PC-3 (cell line): ENCODE measurements around the gene MAD1L1. TPM values are rescaled to one million over a fixed set of nuclear protein-coding genes. Genes with fewer than 3 reads are reported as not detected.

Source experiments
- ATAC-seq: fragments of 200-7000 bp; cut with Tn5 transposase; 2 replicates; pipeline ENCODE4 v1.9.1; 2020; ENCODE audit warnings: mild to moderate bottlenecking, moderate library complexity
- BruUV-seq: library from RNA; stranded (reverse); fragments of 400-500 nt; replicated peaks from 2 replicates; lab custom pipeline; 2021; lab: Mats Ljungman, UMichigan
- CTCF ChIA-PET: fragments of 300-600 bp; sonication (Branson Sonifier 250); formaldehyde crosslinking; loops from one replicate; lab custom pipeline; 2022; ENCODE audit warnings: antibody characterized with exemption; lab: Charles Lee
- POLR2A ChIA-PET: fragments of 300-600 bp; sonication (Branson Sonifier 250); formaldehyde crosslinking; loops from one replicate; lab custom pipeline; 2022; ENCODE audit warnings: antibody characterized with exemption; ENCODE audit not compliant: unreplicated experiment; lab: Charles Lee
- DNase-seq: peaks from one replicate; pipeline ENCODE4 v3.0.0-alpha.2; 2015
- H2AFZ ChIP-seq: fragments of 300-600 bp; sonication (generic); 2 replicates; pipeline ENCODE4 v1.6.0; 2016; ENCODE audit warnings: antibody characterized with exemption, low read length
- H3F3A ChIP-seq: fragments of 300-600 bp; sonication (generic); one replicate; pipeline ENCODE4 v1.6.0; 2017; ENCODE audit warnings: antibody characterized with exemption, low read length, control low read depth, mild to moderate bottlenecking; ENCODE audit not compliant: unreplicated experiment
- H3K27ac ChIP-seq: fragments of 300-600 bp; sonication (generic); 2 replicates; pipeline ENCODE4 v1.5.1; 2016; ENCODE audit warnings: mild to moderate bottlenecking, low read length
- H3K27me3 ChIP-seq: fragments of 300-600 bp; sonication (generic); 2 replicates; pipeline ENCODE4 v1.6.1; 2016; ENCODE audit warnings: low read length, mixed read lengths
- H3K36me3 ChIP-seq: fragments of 300-600 bp; sonication (generic); 2 replicates; pipeline ENCODE4 v1.6.1; 2016; ENCODE audit warnings: low read depth, mixed run types, low read length, mixed read lengths
- H3K4me1 ChIP-seq: fragments of 300-600 bp; sonication (generic); 2 replicates; pipeline ENCODE4 v1.5.1; 2016; ENCODE audit warnings: low read length; ENCODE audit not compliant: insufficient read depth
- H3K4me2 ChIP-seq: fragments of 300-600 bp; sonication (generic); 2 replicates; pipeline ENCODE4 v1.6.0; 2016; ENCODE audit warnings: low read length
- H3K4me3 ChIP-seq: fragments of 300-600 bp; sonication (generic); 2 replicates; pipeline ENCODE4 v1.5.1; 2016; ENCODE audit warnings: mild to moderate bottlenecking, low read length, mixed read lengths
- H3K79me2 ChIP-seq: fragments of 300-600 bp; sonication (generic); 2 replicates; pipeline ENCODE4 v1.6.1; 2017; ENCODE audit warnings: low read length, mixed read lengths
- H3K9ac ChIP-seq: fragments of 300-600 bp; sonication (generic); 2 replicates; pipeline ENCODE4 v1.6.0; 2016; ENCODE audit warnings: mild to moderate bottlenecking, low read length
- H3K9me2 ChIP-seq: fragments of 300-600 bp; sonication (generic); replicated peaks from 2 replicates; pipeline ENCODE4 v1.6.1; 2016; ENCODE audit warnings: mixed run types, low read length, mixed read lengths
- H3K9me3 ChIP-seq: fragments of 300-600 bp; sonication (generic); 2 replicates; pipeline ENCODE4 v1.6.1; 2016; ENCODE audit warnings: low read length, mixed read lengths
- H4K20me1 ChIP-seq: fragments of 300-600 bp; sonication (generic); 2 replicates; pipeline ENCODE4 v1.6.1; 2016; ENCODE audit warnings: low read length, mixed read lengths
- EZH2 ChIP-seq: fragments of 300-600 bp; sonication (generic); IDR thresholded peaks from one replicate; pipeline ENCODE4 v1.6.1; 2017; ENCODE audit warnings: antibody characterized with exemption, mild to moderate bottlenecking, low read length; ENCODE audit not compliant: unreplicated experiment
- EZH2phosphoT487 ChIP-seq: fragments of 300-600 bp; sonication (generic); IDR thresholded peaks from 2 replicates; pipeline ENCODE4 v1.6.1; 2018; ENCODE audit warnings: mild to moderate bottlenecking, antibody characterized with exemption, low read length, borderline replicate concordance
- intact Hi-C: fragments of 100-400 bp; cut with micrococcal nuclease; formaldehyde crosslinking; loops from 2 replicates; pipeline ENCODE4 v1.9.0; 2023
- total RNA-seq: library from RNA; depleted of rRNA; stranded (reverse); fragments of >200 nt; gene quantifications from 2 replicates; pipeline ENCODE4 v1.2.3, GENCODE V29; 2014
- TF ChIP-seq, protein P1 (sequence below): fragments of 300-600 bp; sonication (generic); conservative IDR thresholded peaks from 2 replicates; pipeline ENCODE4 v1.5.1; 2017; ENCODE audit warnings: antibody characterized with exemption, low read depth, mild to moderate bottlenecking, low read length

The MAD1L1 gene
- total RNA-seq, 1 experiment from 2014 or later, result 88.4 TPM

GRCh38 chr7:1857487-1858421, 375.0 kb downstream of the MAD1L1 start:
- H3K27ac ChIP-seq, result no peak overlapping the region
- ChIA-PET POLR2A (no interaction called here), CTCF (no interaction called here)
- no peaks in the 10 kb centered on the region for H3K36me3 ChIP-seq
- no peaks in the 10 kb centered on the region for H3F3A ChIP-seq
- DNase-seq, result no peak
- H3K27me3 ChIP-seq, result no peaks in the 10 kb centered on the region
- no peaks in the 10 kb centered on the region for H3K9me2 ChIP-seq
- H2AFZ ChIP-seq, result no peak overlapping the region
- no peak for ATAC-seq
- no peak overlapping the region for H3K9ac ChIP-seq
- H4K20me1 ChIP-seq, result no peaks in the 10 kb centered on the region
- H3K4me1 ChIP-seq, result no peaks in the 10 kb centered on the region
- no peaks in the 10 kb centered on the region for H3K9me3 ChIP-seq
- intact Hi-C loops, result no loop called here
- no peak overlapping the region for H3K4me3 ChIP-seq
- no peaks in the 10 kb centered on the region for H3K79me2 ChIP-seq
- BruUV-seq, result no TSS peak
- no peak for TF ChIP-seq EZH2
- TF ChIP-seq, protein P1, sequence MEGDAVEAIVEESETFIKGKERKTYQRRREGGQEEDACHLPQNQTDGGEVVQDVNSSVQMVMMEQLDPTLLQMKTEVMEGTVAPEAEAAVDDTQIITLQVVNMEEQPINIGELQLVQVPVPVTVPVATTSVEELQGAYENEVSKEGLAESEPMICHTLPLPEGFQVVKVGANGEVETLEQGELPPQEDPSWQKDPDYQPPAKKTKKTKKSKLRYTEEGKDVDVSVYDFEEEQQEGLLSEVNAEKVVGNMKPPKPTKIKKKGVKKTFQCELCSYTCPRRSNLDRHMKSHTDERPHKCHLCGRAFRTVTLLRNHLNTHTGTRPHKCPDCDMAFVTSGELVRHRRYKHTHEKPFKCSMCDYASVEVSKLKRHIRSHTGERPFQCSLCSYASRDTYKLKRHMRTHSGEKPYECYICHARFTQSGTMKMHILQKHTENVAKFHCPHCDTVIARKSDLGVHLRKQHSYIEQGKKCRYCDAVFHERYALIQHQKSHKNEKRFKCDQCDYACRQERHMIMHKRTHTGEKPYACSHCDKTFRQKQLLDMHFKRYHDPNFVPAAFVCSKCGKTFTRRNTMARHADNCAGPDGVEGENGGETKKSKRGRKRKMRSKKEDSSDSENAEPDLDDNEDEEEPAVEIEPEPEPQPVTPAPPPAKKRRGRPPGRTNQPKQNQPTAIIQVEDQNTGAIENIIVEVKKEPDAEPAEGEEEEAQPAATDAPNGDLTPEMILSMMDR, result no peak
- H3K4me2 ChIP-seq, result no peak overlapping the region

DNA sequence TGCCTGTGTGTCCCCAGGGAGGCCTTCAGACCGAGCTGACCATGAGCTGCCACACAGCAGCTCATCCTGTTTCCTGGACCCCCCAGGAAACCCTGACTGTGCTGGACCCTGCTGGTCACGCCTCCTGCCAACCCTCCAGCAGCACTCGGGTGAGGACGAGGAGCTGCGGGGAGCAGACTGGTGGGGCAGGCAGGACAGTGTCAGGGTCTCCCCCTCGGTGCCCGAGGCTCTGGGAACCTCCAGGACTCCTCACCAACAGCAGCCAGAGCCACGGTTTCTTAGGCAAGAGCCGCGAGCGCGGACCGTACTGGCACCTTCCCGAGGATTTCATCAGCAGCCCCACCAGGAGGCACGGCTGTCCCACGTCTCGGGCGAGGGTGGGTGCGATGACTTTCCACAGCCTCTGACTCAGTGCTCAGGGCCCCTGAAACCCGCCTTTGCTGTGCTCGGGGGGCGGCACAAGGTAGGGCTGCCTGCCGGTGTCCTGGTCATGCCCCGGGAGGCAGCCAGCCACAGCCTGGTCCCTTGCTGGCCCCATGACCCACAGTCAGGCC, 375.8 kb downstream of the MAD1L1 start:
- DNase-seq (no peak), ATAC-seq (no peak)
- Histone ChIP-seq H3K9ac (no peak overlapping the region), H3K36me3 (no peaks in the 10 kb centered on the region), H3K4me3 (no peak overlapping the region), H3K9me2 (no peaks in the 10 kb centered on the region), H3K27ac (no peak overlapping the region), H3K4me1 (no peaks in the 10 kb centered on the region), H2AFZ (no peak overlapping the region), H3F3A (no peaks in the 10 kb centered on the region), H4K20me1 (no peaks in the 10 kb centered on the region), H3K4me2 (no peak overlapping the region), H3K79me2 (no peaks in the 10 kb centered on the region), H3K9me3 (no peaks in the 10 kb centered on the region), H3K27me3 (no peaks in the 10 kb centered on the region)
- CTCF ChIA-PET, result no interaction called here
- TF ChIP-seq EZH2phosphoT487 (no peak), EZH2 (no peak)
- TF ChIP-seq, protein P1, result no peak
- no TSS peak for BruUV-seq
- POLR2A ChIA-PET, result no interaction called here
- intact Hi-C loops, result no loop called here
